Panc1 (cell line): ENCODE measurements around the gene BBS1.

Experiments
- CTCF ChIP-seq: fragments of 450-650 bp; IDR thresholded peaks from 2 replicates; pipeline ENCODE4 v1.5.1; 2017; ENCODE audit warnings: mild to moderate bottlenecking
- POLR2AphosphoS5 ChIP-seq: IDR thresholded peaks from 2 replicates; pipeline ENCODE4 v1.6.1; 2012; ENCODE audit warnings: mild to moderate bottlenecking, low read depth, low read length, moderate library complexity
- REST ChIP-seq, 2 experiments: IDR thresholded peaks; 2 replicates each; pipeline ENCODE4 v1.6.1; 2011 to 2012; ENCODE audit warnings: low read depth in 2 of 2, control low read depth in 1 of 2, low read length in 1 of 2, mild to moderate bottlenecking in 1 of 2, moderate library complexity in 1 of 2; ENCODE audit not compliant: insufficient read depth in 1 of 2

- TF ChIP-seq CTCF = no peak
- no peak for TF ChIP-seq POLR2AphosphoS5
- TF ChIP-seq REST (IDR thresholded peaks at IDR 0.05; ENCODE audit: insufficient read depth in 1 of 2, low read depth in 2 of 2, low read length in 1 of 2) = no peak
These were observed 52.6 kb downstream of the BBS1 start for GRCh38 chr11:66562907-66563583.
